AG10803 (cell line): ENCODE measurements around the gene XPO1.
"Not testable (repeated sequence)": the region's sequence is repeated elsewhere in the genome, so short reads cannot be mapped to it uniquely, and the experiment has no call there.

Experiments
- DNase-seq: peaks from one replicate; pipeline ENCODE4 v3.0.0; 2010; ENCODE audit warnings: low read depth
- H3K4me3 ChIP-seq: 2 replicates; pipeline ENCODE4 v1.5.1; 2011; ENCODE audit warnings: mild to moderate bottlenecking, low read length, control low read depth
- TF ChIP-seq, protein P1 (sequence below): conservative IDR thresholded peaks from 2 replicates; pipeline ENCODE4 v1.5.1; 2011; ENCODE audit warnings: mild to moderate bottlenecking, low read length, control low read depth, inconsistent platforms

Gene XPO1, protein sequence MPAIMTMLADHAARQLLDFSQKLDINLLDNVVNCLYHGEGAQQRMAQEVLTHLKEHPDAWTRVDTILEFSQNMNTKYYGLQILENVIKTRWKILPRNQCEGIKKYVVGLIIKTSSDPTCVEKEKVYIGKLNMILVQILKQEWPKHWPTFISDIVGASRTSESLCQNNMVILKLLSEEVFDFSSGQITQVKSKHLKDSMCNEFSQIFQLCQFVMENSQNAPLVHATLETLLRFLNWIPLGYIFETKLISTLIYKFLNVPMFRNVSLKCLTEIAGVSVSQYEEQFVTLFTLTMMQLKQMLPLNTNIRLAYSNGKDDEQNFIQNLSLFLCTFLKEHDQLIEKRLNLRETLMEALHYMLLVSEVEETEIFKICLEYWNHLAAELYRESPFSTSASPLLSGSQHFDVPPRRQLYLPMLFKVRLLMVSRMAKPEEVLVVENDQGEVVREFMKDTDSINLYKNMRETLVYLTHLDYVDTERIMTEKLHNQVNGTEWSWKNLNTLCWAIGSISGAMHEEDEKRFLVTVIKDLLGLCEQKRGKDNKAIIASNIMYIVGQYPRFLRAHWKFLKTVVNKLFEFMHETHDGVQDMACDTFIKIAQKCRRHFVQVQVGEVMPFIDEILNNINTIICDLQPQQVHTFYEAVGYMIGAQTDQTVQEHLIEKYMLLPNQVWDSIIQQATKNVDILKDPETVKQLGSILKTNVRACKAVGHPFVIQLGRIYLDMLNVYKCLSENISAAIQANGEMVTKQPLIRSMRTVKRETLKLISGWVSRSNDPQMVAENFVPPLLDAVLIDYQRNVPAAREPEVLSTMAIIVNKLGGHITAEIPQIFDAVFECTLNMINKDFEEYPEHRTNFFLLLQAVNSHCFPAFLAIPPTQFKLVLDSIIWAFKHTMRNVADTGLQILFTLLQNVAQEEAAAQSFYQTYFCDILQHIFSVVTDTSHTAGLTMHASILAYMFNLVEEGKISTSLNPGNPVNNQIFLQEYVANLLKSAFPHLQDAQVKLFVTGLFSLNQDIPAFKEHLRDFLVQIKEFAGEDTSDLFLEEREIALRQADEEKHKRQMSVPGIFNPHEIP (N-terminal part only)

DNA sequence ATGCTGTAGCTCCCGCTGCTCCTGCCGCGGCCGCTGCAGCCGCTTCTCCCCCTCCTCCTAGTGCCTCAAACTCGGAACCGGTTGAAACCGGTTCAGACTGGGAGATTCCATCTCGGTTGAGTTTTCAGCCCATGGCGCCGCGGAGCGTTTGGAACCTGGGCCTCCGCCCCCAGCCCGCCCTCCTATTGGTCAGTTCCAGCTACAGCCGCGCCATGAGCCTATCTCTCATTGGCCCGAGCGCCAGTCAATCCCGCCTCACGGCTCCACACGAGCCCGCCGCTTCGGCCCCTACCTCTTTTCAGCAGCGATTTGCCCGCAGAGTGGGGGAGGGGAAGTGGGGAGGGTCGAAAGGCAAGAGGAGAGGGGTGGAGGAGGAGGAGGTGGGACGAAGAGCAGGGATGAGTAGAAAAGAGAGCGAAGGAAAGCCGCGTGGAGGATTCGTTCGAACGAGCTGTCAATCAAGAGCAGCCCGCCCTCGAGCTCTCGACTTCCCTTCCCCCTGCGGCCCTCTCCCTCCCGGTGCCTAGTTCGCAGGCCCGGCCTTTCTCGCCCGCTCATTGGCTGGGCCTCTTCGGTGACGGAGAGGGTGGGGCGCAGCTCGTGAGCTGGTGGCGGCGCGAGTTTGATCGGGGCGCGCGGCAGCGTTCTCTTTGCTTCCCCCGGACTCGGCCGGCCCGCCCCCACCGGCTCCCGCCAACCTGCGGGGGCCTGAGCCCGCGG lies at the start of gene XPO1:
TSS of gene XPO1 (minus strand) at position 157 of the 720 bp plus-strand sequence. CDS start 4,459 bp downstream, outside the sequence.
- peak; percentile 100 for DNase-seq
- TF ChIP-seq, protein P1, sequence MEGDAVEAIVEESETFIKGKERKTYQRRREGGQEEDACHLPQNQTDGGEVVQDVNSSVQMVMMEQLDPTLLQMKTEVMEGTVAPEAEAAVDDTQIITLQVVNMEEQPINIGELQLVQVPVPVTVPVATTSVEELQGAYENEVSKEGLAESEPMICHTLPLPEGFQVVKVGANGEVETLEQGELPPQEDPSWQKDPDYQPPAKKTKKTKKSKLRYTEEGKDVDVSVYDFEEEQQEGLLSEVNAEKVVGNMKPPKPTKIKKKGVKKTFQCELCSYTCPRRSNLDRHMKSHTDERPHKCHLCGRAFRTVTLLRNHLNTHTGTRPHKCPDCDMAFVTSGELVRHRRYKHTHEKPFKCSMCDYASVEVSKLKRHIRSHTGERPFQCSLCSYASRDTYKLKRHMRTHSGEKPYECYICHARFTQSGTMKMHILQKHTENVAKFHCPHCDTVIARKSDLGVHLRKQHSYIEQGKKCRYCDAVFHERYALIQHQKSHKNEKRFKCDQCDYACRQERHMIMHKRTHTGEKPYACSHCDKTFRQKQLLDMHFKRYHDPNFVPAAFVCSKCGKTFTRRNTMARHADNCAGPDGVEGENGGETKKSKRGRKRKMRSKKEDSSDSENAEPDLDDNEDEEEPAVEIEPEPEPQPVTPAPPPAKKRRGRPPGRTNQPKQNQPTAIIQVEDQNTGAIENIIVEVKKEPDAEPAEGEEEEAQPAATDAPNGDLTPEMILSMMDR = no peak
- H3K4me3 ChIP-seq = peak within 1 kb of the TSS; percentile 94

DNA sequence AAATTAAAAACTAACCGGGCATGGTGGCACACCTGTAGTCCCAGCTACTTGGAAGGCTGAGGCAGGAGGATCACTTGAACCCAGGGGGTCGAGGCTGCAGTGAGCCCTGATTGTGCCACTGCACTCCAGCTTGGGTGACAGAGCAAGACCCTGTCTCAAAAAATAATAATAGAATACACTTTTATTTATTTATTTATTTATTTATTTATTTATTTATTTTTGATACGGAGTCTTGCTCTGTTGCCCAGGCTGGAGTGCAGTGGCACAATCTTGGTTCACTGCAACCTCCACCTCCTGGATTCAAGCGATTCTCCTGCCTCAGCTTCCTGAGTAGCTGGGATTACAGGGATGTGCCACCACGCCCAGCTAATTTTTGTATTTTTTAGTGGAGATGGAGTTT lies 48.8 kb upstream of the XPO1 start:
- not testable (repeated sequence) for DNase-seq, H3K4me3 ChIP-seq

DNA sequence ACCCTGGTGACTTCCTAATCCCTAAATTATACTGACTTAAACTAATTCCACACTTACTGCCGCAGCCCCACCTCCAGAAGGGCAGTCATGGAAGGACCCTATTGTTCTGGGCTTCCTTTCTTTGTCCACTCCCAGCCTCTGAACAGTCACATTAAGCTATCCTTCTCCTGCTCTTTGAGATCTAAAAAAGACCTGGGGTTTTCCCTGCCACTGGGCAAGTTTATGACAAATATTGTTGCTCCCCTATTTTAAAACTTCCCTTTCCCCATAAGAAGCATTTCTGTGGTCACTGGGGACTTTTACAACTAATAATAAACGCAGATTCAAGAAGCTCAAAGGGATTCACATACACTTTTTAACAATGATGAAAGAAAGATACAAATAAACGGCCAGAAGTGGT lies 47.2 kb upstream of the XPO1 start:
- DNase-seq = no peak
- TF ChIP-seq, protein P1 = no peak
- no peak overlapping the region for H3K4me3 ChIP-seq

DNA sequence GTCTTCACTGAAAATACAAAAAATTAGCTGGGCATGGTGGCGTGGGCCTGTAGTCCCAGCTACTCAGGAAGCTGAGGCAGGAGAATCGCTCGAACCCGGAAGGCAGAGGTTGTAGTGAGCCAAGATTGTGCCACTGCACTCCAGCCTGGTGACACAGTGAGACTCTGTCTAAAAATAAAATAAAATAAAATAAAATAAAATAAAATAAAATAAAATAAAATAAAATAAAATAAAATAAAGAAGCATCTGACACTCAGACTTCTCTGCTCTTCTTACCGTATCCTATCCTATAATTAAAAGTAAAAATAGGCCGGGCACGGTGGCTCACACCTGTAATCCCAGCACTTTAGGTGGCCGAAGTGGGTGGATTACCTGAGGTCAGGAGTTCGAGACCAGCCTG lies 46.2 kb upstream of the XPO1 start:
- H3K4me3 ChIP-seq, DNase-seq: not testable (repeated sequence)

DNA sequence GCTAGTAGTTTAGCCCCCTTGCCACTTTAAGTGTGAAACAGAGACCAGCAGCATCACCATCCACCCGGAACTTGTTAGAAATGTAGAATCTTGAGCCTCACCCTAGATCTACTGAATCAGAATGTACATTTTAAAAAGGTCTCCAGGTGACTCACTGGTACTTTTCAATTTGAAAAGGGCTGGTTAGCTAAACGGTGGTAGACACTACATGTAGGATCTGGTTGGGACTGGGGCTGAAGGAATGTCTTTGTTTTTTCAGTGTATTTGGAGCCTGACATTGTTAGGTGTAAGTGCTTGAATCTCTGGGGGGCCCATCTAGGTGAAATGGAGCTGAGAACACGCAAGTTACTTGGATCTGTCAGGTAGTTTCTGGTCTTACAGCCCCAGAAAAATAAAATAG lies 44.0 kb upstream of the XPO1 start:
- TF ChIP-seq, protein P1 = no peak
- no peak overlapping the region for H3K4me3 ChIP-seq
- no peak for DNase-seq

DNA sequence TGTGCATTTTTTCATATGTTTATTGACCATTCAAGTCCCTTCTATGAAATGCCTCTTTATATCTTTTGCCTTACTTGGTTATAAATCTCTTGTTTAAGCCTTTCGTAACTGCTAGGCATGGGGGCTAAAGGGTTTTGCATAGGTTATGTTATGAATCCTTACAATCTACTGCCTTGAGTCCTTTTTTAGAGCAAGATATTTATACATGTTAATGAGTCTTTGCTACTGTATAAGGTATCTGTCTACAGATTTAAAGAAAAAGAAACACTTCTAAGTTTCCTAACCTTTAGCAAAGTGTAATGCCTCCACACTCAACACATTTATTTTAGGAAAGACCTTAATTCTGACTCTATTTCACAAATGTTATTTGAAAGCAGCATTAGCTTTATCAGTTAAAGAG lies 43.6 kb upstream of the XPO1 start:
- TF ChIP-seq, protein P1 = no peak
- DNase-seq = no peak
- no peak overlapping the region for H3K4me3 ChIP-seq

DNA sequence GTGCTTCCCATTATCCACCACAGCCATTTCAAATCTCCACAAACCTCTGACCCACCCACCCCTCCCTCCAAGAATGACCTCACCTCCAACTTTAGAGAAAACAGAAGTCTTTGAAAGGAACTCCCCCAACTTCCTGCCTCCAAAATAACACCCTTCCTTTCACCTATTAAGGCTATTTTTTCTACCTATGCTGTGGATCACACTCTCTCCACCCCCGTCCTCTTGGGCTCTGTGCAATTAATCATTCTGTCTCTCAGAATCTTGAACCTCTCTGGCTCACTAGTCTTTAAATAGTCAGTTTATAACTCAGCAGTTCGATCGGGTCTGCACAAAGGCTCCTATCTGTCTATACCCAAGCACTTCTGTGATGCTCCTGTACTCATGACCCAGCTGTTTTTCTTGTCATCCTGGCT lies 37.3 kb upstream of the XPO1 start:
- TF ChIP-seq, protein P1 = no peak
- no peak overlapping the region for H3K4me3 ChIP-seq
- DNase-seq = no peak
